Trophoblast cell (in vitro differentiated cells and primary cell): Measurements from ENCODE around the gene KIF13A.
"Not testable (repeated sequence)": the region's sequence is repeated elsewhere in the genome, so short reads cannot be mapped to it uniquely, and the experiment has no call there.

ENCODE experiments used
- DNase-seq, 2 donors: peaks; one replicate each; pipeline ENCODE4 v3.0.0-alpha.2; 2016
- H2AFZ ChIP-seq: 2 replicates; pipeline ENCODE4 v1.6.1; 2013; ENCODE audit warnings: low read length, moderate library complexity, mild to moderate bottlenecking; ENCODE audit not compliant: insufficient read depth, poor library complexity
- H2AK5ac ChIP-seq: 2 replicates; pipeline ENCODE4 v1.6.1; 2013; ENCODE audit warnings: mild to moderate bottlenecking, low read length
- H2BK120ac ChIP-seq: 2 replicates; pipeline ENCODE4 v1.6.1; 2013; ENCODE audit warnings: low read length, mild to moderate bottlenecking, moderate library complexity; ENCODE audit not compliant: insufficient read depth, poor library complexity
- H2BK12ac ChIP-seq: 2 replicates; pipeline ENCODE4 v1.6.1; 2013; ENCODE audit warnings: mild to moderate bottlenecking, low read length, moderate library complexity
- H2BK5ac ChIP-seq: 2 replicates; pipeline ENCODE4 v1.6.1; 2013; ENCODE audit warnings: low read length, low read depth, moderate library complexity, mild to moderate bottlenecking; ENCODE audit not compliant: poor library complexity
- H3K14ac ChIP-seq: 2 replicates; pipeline ENCODE4 v1.6.1; 2013; ENCODE audit warnings: mild to moderate bottlenecking, low read length
- H3K18ac ChIP-seq: 2 replicates; pipeline ENCODE4 v1.6.1; 2013; ENCODE audit warnings: mild to moderate bottlenecking, low read length
- H3K23ac ChIP-seq: 2 replicates; pipeline ENCODE4 v1.6.1; 2013; ENCODE audit warnings: low read length
- H3K27ac ChIP-seq: 2 replicates; pipeline ENCODE4 v1.5.1; 2013; ENCODE audit warnings: low read depth, mild to moderate bottlenecking, inconsistent platforms, low read length, moderate library complexity
- H3K27me3 ChIP-seq: 2 replicates; pipeline ENCODE4 v1.6.1; 2013; ENCODE audit warnings: inconsistent platforms, mild to moderate bottlenecking, low read length, moderate library complexity; ENCODE audit not compliant: insufficient read depth
- H3K36me3 ChIP-seq, 2 experiments: 1 replicate in 1 of 2; 2 replicates in 1 of 2; pipeline ENCODE4 v1.6.1; 2013; ENCODE audit warnings: low read length in 2 of 2, mild to moderate bottlenecking in 2 of 2, moderate library complexity in 1 of 2; ENCODE audit not compliant: insufficient read depth in 2 of 2, control insufficient read depth in 1 of 2
- H3K4ac ChIP-seq: 2 replicates; pipeline ENCODE4 v1.6.1; 2013; ENCODE audit warnings: low read depth, mild to moderate bottlenecking, low read length, moderate library complexity
- H3K4me1 ChIP-seq, 2 experiments: 1 replicate in 1 of 2; 2 replicates in 1 of 2; pipeline ENCODE4 v1.6.1; 2013; ENCODE audit warnings: low read length in 2 of 2, mild to moderate bottlenecking in 2 of 2, moderate library complexity in 1 of 2; ENCODE audit not compliant: insufficient read depth in 2 of 2, control insufficient read depth in 1 of 2
- H3K4me2 ChIP-seq: 2 replicates; pipeline ENCODE4 v1.6.1; 2013; ENCODE audit warnings: inconsistent platforms, mild to moderate bottlenecking, low read length, moderate library complexity
- H3K4me3 ChIP-seq: 2 replicates; pipeline ENCODE4 v1.5.1; 2013; ENCODE audit warnings: mild to moderate bottlenecking, low read depth, low read length, inconsistent platforms
- H3K79me1 ChIP-seq: one replicate; pipeline ENCODE4 v1.6.1; 2013; ENCODE audit warnings: low read length
- H3K79me2 ChIP-seq: 2 replicates; pipeline ENCODE4 v1.6.1; 2013; ENCODE audit warnings: low read length, mild to moderate bottlenecking; ENCODE audit not compliant: control insufficient read depth, insufficient read depth, poor library complexity
- H3K9ac ChIP-seq: 2 replicates; pipeline ENCODE4 v1.6.1; 2013; ENCODE audit warnings: mild to moderate bottlenecking, low read length
- H3K9me3 ChIP-seq: 2 replicates; pipeline ENCODE4 v1.6.1; 2013; ENCODE audit warnings: low read depth, mild to moderate bottlenecking, control low read depth, inconsistent platforms, low read length; ENCODE audit not compliant: insufficient read depth
- H4K12ac ChIP-seq: 2 replicates; pipeline ENCODE4 v1.6.1; 2013; ENCODE audit warnings: low read depth, mild to moderate bottlenecking, low read length, moderate library complexity
- H4K8ac ChIP-seq: 2 replicates; pipeline ENCODE4 v1.6.1; 2013; ENCODE audit warnings: low read depth, mild to moderate bottlenecking, low read length, moderate library complexity
- H4K91ac ChIP-seq: one replicate; pipeline ENCODE4 v1.6.1; 2013; ENCODE audit warnings: low read depth, mild to moderate bottlenecking, low read length, moderate library complexity
- WGBS: extraction: QIAGEN DNeasy Blood & Tissue Kit; methylation state at CpG from one replicate; pipeline ENCODE4 v1.1.7; 2013; ENCODE audit warnings: missing lambda C conversion rate; ENCODE audit not compliant: insufficient read length, insufficient coverage; ENCODE audit errors: extremely low coverage; 5-methylcytosine and 5-hydroxymethylcytosine counted together

KIF13A gene

DNA sequence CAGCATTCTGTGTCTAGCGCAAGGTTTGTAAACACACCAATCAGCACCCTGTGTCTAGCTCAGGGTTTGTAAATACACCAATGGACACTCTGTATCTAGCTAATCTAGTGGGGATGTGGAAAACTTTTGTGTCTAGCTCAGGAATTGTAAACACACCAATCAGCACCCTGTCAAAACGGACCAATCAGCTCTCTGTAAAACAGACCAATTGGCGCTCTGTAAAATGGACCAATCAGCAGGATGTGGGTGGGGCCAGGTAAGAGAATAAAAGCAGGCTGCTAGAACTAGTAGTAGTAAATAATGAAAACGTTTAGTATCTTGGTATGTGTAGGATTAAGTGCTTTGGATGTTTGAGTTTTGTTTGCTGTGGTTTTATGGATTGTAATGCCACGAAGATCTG lies 33.1 kb upstream of the KIF13A start:
- H3K4me2 ChIP-seq, H3K4ac ChIP-seq, H3K27me3 ChIP-seq, H3K36me3 ChIP-seq, H3K4me3 ChIP-seq, H4K12ac ChIP-seq, H4K8ac ChIP-seq, H2AFZ ChIP-seq, H2BK12ac ChIP-seq, H3K9me3 ChIP-seq, H2BK120ac ChIP-seq, H3K27ac ChIP-seq, H4K91ac ChIP-seq, DNase-seq, H2BK5ac ChIP-seq, H3K9ac ChIP-seq, H3K79me2 ChIP-seq, H3K14ac ChIP-seq, H3K23ac ChIP-seq, H3K18ac ChIP-seq, H2AK5ac ChIP-seq: not testable (repeated sequence)
- no CpG with 5 or more reads among the region's 5 CpGs for WGBS
- Histone ChIP-seq H3K4me1 (peaks cover 8 to 13% of the 10 kb centered on the region in 2 experiments), H3K79me1 (peaks cover 12% of the 10 kb centered on the region)

GRCh38 chr6:18019539-18020534 lies 32.4 kb upstream of the KIF13A start:
- Histone ChIP-seq H3K18ac (no peak overlapping the region), H3K79me1 (peaks cover 12% of the 10 kb centered on the region), H4K91ac (peak overlapping the region; percentile 42), H3K4ac (no peak overlapping the region), H3K14ac (no peak overlapping the region), H3K4me1 (peaks cover 8 to 13% of the 10 kb centered on the region in 2 experiments), H2BK120ac (no peak overlapping the region), H3K36me3 (peaks cover 0 to 6% of the 10 kb centered on the region in 2 experiments), H3K79me2 (no peaks in the 10 kb centered on the region), H4K12ac (no peak overlapping the region), H3K27me3 (no peaks in the 10 kb centered on the region), H2AFZ (no peak overlapping the region), H3K4me3 (no peak overlapping the region), H2BK5ac (no peak overlapping the region), H4K8ac (no peak overlapping the region), H3K27ac (no peak overlapping the region), H3K4me2 (no peak overlapping the region), H2AK5ac (peak overlapping the region; percentile 66), H3K23ac (no peak overlapping the region), H2BK12ac (peak overlapping the region; percentile 25), H3K9me3 (peaks cover 2% of the 10 kb centered on the region), H3K9ac (no peak overlapping the region)
- no CpG with 5 or more reads among the region's 75 CpGs for WGBS
- no peak for DNase-seq

DNA sequence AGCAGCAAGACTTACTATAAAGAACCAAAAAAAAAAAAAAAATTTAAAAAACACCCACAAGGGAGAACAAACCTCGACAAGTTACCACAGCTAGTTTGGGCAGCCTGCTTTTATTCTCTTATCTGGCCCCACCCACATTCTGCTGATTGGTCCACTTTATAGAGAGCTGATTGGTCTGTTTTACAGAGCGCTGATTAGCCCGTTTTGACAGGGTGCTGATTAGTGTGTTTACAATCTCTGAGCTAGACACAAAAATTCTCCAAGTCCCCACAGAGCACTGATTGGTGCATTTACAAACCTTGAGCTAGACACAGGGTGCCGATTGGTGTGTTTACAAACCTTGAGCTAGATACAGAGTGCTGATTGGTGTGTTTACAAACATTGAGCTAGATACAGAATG lies 31.7 kb upstream of the KIF13A start:
- not testable (repeated sequence) for H3K18ac ChIP-seq, H3K9me3 ChIP-seq, H2AK5ac ChIP-seq, H3K23ac ChIP-seq, H4K91ac ChIP-seq, H2BK5ac ChIP-seq, H3K9ac ChIP-seq, H4K12ac ChIP-seq, H3K36me3 ChIP-seq, H4K8ac ChIP-seq, H3K27ac ChIP-seq, H3K27me3 ChIP-seq, DNase-seq, H2BK120ac ChIP-seq, H3K4me2 ChIP-seq, H3K79me2 ChIP-seq, H3K4ac ChIP-seq, H3K4me3 ChIP-seq, H3K14ac ChIP-seq, H2BK12ac ChIP-seq, H2AFZ ChIP-seq
- no CpG with 5 or more reads among the region's 4 CpGs for WGBS
- Histone ChIP-seq H3K4me1 (peaks cover 8 to 13% of the 10 kb centered on the region in 2 experiments), H3K79me1 (peaks cover 12% of the 10 kb centered on the region)

DNA sequence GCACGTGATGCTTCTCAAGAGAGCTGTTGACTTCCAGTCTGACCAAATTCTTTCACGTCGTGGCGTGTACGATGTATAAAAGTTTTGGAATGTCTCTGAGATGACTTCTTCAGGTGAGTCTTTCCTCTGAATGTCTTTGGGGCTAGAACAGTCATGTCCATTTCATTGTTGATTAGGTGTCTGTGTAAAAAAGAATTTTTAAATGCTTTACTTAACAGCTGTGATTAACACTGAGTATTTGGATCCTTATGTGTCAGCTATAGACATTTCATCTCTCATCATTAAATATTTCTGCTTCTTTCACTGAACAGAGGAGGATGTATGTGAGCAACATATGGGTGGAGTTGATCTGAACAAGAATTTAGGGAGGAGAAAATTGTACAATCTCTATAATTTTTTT lies 29.3 kb upstream of the KIF13A start:
- DNase-seq, result peak; percentile 40 to 73
- H3K27me3 ChIP-seq, result no peaks in the 10 kb centered on the region
- WGBS, result no CpG with 5 or more reads among the region's 5 CpGs
- H3K4me2 ChIP-seq, result no peak overlapping the region
- H3K9ac ChIP-seq, result no peak overlapping the region
- no peak overlapping the region for H3K4ac ChIP-seq
- no peak overlapping the region for H3K27ac ChIP-seq
- peaks cover 0 to 6% of the 10 kb centered on the region in 2 experiments for H3K36me3 ChIP-seq
- peaks cover 10% of the 10 kb centered on the region for H3K79me1 ChIP-seq
- H3K79me2 ChIP-seq, result no peaks in the 10 kb centered on the region
- no peak overlapping the region for H2AK5ac ChIP-seq
- no peak overlapping the region for H2BK120ac ChIP-seq
- H3K9me3 ChIP-seq, result peaks cover 2% of the 10 kb centered on the region
- H3K4me3 ChIP-seq, result no peak overlapping the region
- peaks cover 4 to 6% of the 10 kb centered on the region in 2 experiments for H3K4me1 ChIP-seq
- H3K23ac ChIP-seq, result no peak overlapping the region
- H4K12ac ChIP-seq, result no peak overlapping the region
- H2AFZ ChIP-seq, result no peak overlapping the region
- no peak overlapping the region for H2BK12ac ChIP-seq
- no peak overlapping the region for H3K18ac ChIP-seq
- H2BK5ac ChIP-seq, result no peak overlapping the region
- no peak overlapping the region for H4K8ac ChIP-seq
- H4K91ac ChIP-seq, result no peak overlapping the region
- H3K14ac ChIP-seq, result no peak overlapping the region
